ENCODE results near the gene TMEM161B. TPM values are rescaled to one million over a fixed set of nuclear protein-coding genes. Genes with fewer than 3 reads are reported as not detected.

TMEM161B gene
- total RNA-seq, result 10 to 100 TPM; 16.3 to 20.5 (median 18.7) TPM

DNA sequence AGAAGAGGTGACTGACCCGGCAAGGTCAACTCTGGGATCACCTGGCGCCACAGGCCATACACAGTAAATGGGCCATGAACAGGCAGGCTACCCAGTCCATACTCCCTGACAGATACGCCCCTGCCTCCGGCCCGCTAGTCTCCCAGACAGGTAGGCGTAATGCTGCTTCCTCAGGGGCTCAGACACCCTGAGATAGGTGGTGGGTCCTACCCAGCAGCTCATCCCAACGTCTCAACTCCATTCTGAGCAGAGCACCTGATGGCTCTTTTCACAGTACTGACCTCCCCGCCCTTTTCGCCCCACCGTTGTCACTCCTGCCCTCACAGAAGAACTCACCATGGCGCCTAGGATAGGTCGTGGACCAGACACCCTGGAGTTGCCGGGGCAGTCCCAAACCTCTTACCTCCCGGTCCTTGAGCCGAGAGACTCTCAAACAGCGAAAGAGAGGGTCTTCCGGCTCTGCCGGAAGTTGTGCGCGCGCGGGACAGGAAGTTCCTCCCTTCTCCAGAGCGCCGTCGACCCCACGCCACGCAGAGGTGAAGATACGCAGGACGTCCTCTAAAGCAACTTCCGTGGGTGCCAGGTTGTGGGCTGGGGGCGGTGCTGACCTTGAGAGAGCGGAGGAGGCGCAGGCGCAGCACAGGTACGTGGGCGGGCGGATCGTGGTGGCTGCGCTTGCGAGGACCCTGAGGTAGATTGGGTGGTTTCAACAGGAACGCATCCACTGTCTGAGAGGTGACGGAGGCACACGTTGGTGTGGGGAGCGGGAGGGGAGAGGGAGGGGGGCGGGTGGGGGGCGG, at the start of gene TMEM161B:
Gene TMEM161B (minus strand): TSS at position 461 of the 800 bp plus-strand sequence. CDS start 122 bp downstream, at position 339.
- DNase-seq (ENCODE audit: low spot score in 2 of 2), result peak; percentile 62 to 76
- Histone ChIP-seq H3K27me3 (no peaks in the 10 kb centered on the region), H3K27ac (peak within 1 kb of the TSS; percentile 49 to 87 (median 79)), H3K4me3 (peak within 1 kb of the TSS; percentile 63 to 89 (median 85)), H3K4me1 (peaks cover 0 to 37% (median 11%) of the 10 kb centered on the region in 4 donors), H3K36me3 (peaks cover 0 to 27% (median 0%) of the 10 kb centered on the region in 3 donors), H3K9me3 (peaks cover 0 to 3% (median 0%) of the 10 kb centered on the region in 4 donors)
- WGBS, 2 donors, result 0% methylated on average over 27 to 43 of the region's 46 CpGs
- TF ChIP-seq CTCF (IDR thresholded peaks at IDR 0.05) (no peak), EP300 (IDR thresholded peaks at IDR 0.05) (peak in 1 of 2 donors; percentile 77), POLR2A (IDR thresholded peaks at IDR 0.05) (peak in 1 of 2 donors; percentile 11)

GRCh38 chr5:88304356-88304755, 35.7 kb upstream of the TMEM161B start:
- DNase-seq (ENCODE audit: low spot score in 2 of 2), result no peak
- H3K4me3 ChIP-seq, result no peak overlapping the region
- no peaks in the 10 kb centered on the region for H3K4me1 ChIP-seq
- no peaks in the 10 kb centered on the region for H3K27me3 ChIP-seq
- peaks cover 0 to 6% (median 0%) of the 10 kb centered on the region in 4 donors for H3K9me3 ChIP-seq
- TF ChIP-seq EP300 (IDR thresholded peaks at IDR 0.05) (no peak), CTCF (IDR thresholded peaks at IDR 0.05) (no peak), POLR2A (IDR thresholded peaks at IDR 0.05) (no peak)
- H3K36me3 ChIP-seq, result peaks cover 0 to 4% (median 0%) of the 10 kb centered on the region in 3 donors
- WGBS, 2 donors, result 42 to 52% methylated on average over 2 of the region's 2 CpGs
- no peak overlapping the region for H3K27ac ChIP-seq

DNA sequence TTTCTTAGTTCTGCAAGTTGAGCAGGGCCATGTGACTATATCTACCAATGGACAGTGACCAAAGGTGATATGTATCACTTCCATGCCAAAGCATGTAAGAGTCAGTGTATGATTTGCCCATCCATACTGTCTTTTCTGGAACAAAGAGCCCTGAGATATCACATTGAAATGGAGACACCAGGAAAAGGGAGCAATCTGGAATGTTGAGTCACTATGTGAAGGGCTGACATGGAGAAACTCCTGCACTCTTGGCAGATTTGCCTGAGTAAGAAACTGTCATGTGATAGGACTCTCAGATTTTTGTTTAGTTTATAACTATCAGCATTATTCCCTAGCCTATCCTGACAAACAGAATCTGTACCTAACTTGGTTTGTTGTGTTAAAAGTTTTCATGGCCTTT, 29.8 kb upstream of the TMEM161B start:
- H3K27me3 ChIP-seq, result no peaks in the 10 kb centered on the region
- DNase-seq (ENCODE audit: low spot score in 2 of 2), result no peak
- H3K4me3 ChIP-seq, result no peak overlapping the region
- peaks cover 0 to 11% (median 0%) of the 10 kb centered on the region in 4 donors for H3K9me3 ChIP-seq
- H3K4me1 ChIP-seq, result no peaks in the 10 kb centered on the region
- H3K27ac ChIP-seq, result no peak overlapping the region
- H3K36me3 ChIP-seq, result peaks cover 0 to 10% (median 0%) of the 10 kb centered on the region in 3 donors
- TF ChIP-seq POLR2A (IDR thresholded peaks at IDR 0.05), result no peak
- TF ChIP-seq CTCF (IDR thresholded peaks at IDR 0.05), result no peak
- no peak for TF ChIP-seq EP300 (IDR thresholded peaks at IDR 0.05)

DNA sequence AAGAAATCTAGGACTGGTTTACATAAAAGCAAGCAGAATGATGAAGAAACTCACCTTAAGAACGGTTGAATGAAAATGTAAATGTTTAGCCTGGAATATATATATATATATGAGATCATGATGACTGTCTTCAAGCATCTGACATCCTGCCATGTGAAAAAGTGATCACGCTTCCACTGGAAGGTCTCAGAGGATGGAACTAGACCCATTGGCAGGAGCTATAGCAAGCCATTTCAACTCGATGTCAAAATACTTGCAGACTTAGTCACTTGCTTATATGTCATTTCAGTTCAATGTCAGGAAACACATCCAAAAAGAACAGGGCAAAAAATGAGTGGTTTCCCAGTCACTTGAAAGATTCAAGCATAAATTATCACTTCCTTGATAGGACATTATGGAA, 22.2 kb upstream of the TMEM161B start:
- no peaks in the 10 kb centered on the region for H3K4me1 ChIP-seq
- WGBS, 2 donors, result 79 to 83% methylated on average over 3 of the region's 3 CpGs
- TF ChIP-seq CTCF (IDR thresholded peaks at IDR 0.05), result no peak
- no peak for TF ChIP-seq EP300 (IDR thresholded peaks at IDR 0.05)
- TF ChIP-seq POLR2A (IDR thresholded peaks at IDR 0.05), result no peak

GRCh38 chr5:88288528-88289197, 20.0 kb upstream of the TMEM161B start:
- no peak for DNase-seq (ENCODE audit: low spot score in 2 of 2)
- TF ChIP-seq POLR2A (IDR thresholded peaks at IDR 0.05), result no peak
- TF ChIP-seq EP300 (IDR thresholded peaks at IDR 0.05), result no peak
- TF ChIP-seq CTCF (IDR thresholded peaks at IDR 0.05), result no peak
- Histone ChIP-seq H3K4me1 (no peaks in the 10 kb centered on the region), H3K27me3 (no peaks in the 10 kb centered on the region), H3K9me3 (no peaks in the 10 kb centered on the region), H3K36me3 (peaks cover 0 to 41% (median 0%) of the 10 kb centered on the region in 3 donors), H3K27ac (no peak overlapping the region), H3K4me3 (no peak overlapping the region)
- WGBS, 2 donors, result 85 to 90% methylated on average over 5 of the region's 5 CpGs

More for the DNA sequence above, 22.2 kb upstream of the TMEM161B start:
- peaks cover 0 to 45% (median 0%) of the 10 kb centered on the region in 3 donors for H3K36me3 ChIP-seq
- H3K27me3 ChIP-seq, result no peaks in the 10 kb centered on the region
- DNase-seq (ENCODE audit: low spot score in 2 of 2), result no peak
- no peak overlapping the region for H3K27ac ChIP-seq
- H3K4me3 ChIP-seq, result no peak overlapping the region
- peaks cover 0 to 11% (median 0%) of the 10 kb centered on the region in 4 donors for H3K9me3 ChIP-seq
